ENCODE measurements around the gene CTSV. TPM values are rescaled to one million over a fixed set of nuclear protein-coding genes. Genes with fewer than 3 reads are reported as not detected.
"Not testable (repeated sequence)": the region's sequence is repeated elsewhere in the genome, so short reads cannot be mapped to it uniquely, and the experiment has no call there.

The CTSV gene
- total RNA-seq, 1 experiment from 2014 or later: 6.5 TPM

DNA sequence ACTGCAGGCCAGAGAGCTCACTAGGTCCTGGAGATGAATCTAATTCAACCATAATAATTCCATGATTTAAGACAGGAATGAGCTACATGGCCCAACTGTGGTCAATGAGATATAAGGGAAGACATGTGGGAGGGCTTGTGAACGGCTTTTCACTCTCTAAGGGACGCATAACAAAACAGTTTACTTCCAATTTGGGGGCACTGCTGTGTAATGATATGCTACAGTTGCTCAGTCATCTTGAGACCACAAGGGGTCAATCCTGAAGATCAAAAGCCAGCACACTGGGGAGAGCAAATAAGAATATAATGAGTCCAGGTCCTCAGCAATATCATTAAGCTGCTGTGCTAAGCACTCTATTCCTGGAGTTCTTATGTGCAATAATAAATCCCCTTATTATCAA, 46.6 kb downstream of the CTSV start:
- H3K4me2 ChIP-seq (ENCODE audit: low read depth, low read length, poor library complexity, severe bottlenecking); H3K36me3 ChIP-seq (ENCODE audit: insufficient read depth, low read length); H3K27ac ChIP-seq (ENCODE audit: low read length); H3K9me3 ChIP-seq (ENCODE audit: low read length); H3K9ac ChIP-seq (ENCODE audit: low read length); H4K20me1 ChIP-seq (ENCODE audit: insufficient read depth, low read depth, low read length); H3K9me2 ChIP-seq (replicated peaks; ENCODE audit: insufficient read depth, low read length); H3K4me1 ChIP-seq (ENCODE audit: low read length); DNase-seq; H3K27me3 ChIP-seq (ENCODE audit: low read length); H3K4me3 ChIP-seq (ENCODE audit: low read length); H2AFZ ChIP-seq (ENCODE audit: low read length): not testable (repeated sequence)
- peaks cover 60% of the 10 kb centered on the region for H3K79me2 ChIP-seq (ENCODE audit: low read length)

DNA sequence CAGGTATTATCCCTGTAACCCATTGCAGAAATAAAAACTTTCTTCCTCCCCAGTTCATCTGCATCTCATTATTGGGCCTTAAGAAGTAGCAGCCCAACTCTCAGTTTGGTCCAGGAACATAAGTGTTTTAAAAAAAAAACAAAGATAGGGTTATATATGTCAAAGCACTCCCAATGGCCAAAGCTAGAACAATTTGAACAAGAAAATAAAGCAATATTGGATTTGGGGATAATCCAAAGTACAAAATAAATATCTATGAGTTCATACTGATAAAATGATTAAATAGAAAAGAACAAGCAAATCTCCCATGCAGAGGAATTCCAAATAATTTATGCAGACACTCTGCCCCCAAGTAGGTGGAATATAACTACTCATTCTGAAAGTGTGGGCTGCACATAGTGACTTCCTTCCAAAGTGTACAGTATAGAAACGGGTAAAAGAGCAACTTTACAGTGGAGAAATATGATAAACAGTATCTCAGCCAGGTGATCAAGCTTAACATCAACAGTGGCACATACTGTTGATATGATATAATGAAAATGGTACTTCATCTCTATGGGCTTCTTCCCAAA, 49.1 kb downstream of the CTSV start:
- H3K9me2 ChIP-seq (replicated peaks; ENCODE audit: insufficient read depth, low read length); H3K9ac ChIP-seq (ENCODE audit: low read length); H4K20me1 ChIP-seq (ENCODE audit: insufficient read depth, low read depth, low read length); H3K4me2 ChIP-seq (ENCODE audit: low read depth, low read length, poor library complexity, severe bottlenecking); DNase-seq; H3K9me3 ChIP-seq (ENCODE audit: low read length); H3K27ac ChIP-seq (ENCODE audit: low read length); H3K27me3 ChIP-seq (ENCODE audit: low read length); H3K4me1 ChIP-seq (ENCODE audit: low read length); H2AFZ ChIP-seq (ENCODE audit: low read length); H3K36me3 ChIP-seq (ENCODE audit: insufficient read depth, low read length); H3K4me3 ChIP-seq (ENCODE audit: low read length): not testable (repeated sequence)
- peaks cover 61% of the 10 kb centered on the region for H3K79me2 ChIP-seq (ENCODE audit: low read length)

DNA sequence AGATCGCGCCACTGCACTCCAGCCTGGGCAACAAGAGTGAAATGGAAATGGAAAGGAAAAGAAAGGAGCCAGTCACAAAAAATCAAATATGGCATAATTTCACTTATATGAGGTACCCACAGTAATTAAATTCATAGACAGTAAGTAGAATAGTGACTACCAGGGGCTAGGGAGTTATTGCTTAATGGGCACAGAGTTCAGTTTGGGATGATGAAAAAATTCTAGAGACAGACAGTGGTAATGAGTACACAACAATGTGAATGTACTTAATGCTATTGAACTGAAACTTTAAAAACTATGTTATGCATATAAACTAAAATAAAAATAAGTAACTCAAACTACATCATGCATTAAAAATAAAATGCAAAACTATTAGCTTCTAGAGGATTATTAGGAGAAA, 54.1 kb downstream of the CTSV start:
- H3K9ac ChIP-seq (ENCODE audit: low read length); H3K4me1 ChIP-seq (ENCODE audit: low read length); H3K27ac ChIP-seq (ENCODE audit: low read length); H4K20me1 ChIP-seq (ENCODE audit: insufficient read depth, low read depth, low read length); H3K4me2 ChIP-seq (ENCODE audit: low read depth, low read length, poor library complexity, severe bottlenecking); H3K4me3 ChIP-seq (ENCODE audit: low read length); H3K27me3 ChIP-seq (ENCODE audit: low read length); DNase-seq; H3K36me3 ChIP-seq (ENCODE audit: insufficient read depth, low read length); H2AFZ ChIP-seq (ENCODE audit: low read length); H3K9me3 ChIP-seq (ENCODE audit: low read length); H3K9me2 ChIP-seq (replicated peaks; ENCODE audit: insufficient read depth, low read length): not testable (repeated sequence)
- peaks cover 69% of the 10 kb centered on the region for H3K79me2 ChIP-seq (ENCODE audit: low read length)

DNA sequence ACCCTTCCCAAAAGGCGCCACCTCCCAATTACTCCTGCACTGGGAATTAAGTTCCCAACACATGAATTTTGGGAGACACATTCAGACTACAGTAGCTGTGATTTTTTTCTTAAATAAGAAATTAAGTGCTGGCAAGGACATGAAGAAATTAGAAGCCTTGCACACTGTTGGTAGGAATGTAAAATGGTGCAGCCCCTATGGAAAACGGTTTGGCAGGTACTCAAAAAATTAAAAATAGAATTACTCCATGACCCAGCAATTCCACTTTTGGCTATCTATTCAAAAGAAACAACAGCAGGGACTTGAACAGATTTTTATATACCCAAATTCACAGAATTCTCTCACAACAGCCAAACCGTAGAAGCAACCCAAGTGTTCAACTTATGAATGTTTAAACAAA, 54.8 kb downstream of the CTSV start:
- not testable (repeated sequence) for H3K4me3 ChIP-seq (ENCODE audit: low read length); H3K9me2 ChIP-seq (replicated peaks; ENCODE audit: insufficient read depth, low read length); H3K9me3 ChIP-seq (ENCODE audit: low read length); H3K27ac ChIP-seq (ENCODE audit: low read length); H3K36me3 ChIP-seq (ENCODE audit: insufficient read depth, low read length); H3K4me1 ChIP-seq (ENCODE audit: low read length); H3K4me2 ChIP-seq (ENCODE audit: low read depth, low read length, poor library complexity, severe bottlenecking); H3K9ac ChIP-seq (ENCODE audit: low read length); H3K27me3 ChIP-seq (ENCODE audit: low read length); DNase-seq; H2AFZ ChIP-seq (ENCODE audit: low read length); H4K20me1 ChIP-seq (ENCODE audit: insufficient read depth, low read depth, low read length)
- H3K79me2 ChIP-seq (ENCODE audit: low read length): peaks cover 69% of the 10 kb centered on the region

DNA sequence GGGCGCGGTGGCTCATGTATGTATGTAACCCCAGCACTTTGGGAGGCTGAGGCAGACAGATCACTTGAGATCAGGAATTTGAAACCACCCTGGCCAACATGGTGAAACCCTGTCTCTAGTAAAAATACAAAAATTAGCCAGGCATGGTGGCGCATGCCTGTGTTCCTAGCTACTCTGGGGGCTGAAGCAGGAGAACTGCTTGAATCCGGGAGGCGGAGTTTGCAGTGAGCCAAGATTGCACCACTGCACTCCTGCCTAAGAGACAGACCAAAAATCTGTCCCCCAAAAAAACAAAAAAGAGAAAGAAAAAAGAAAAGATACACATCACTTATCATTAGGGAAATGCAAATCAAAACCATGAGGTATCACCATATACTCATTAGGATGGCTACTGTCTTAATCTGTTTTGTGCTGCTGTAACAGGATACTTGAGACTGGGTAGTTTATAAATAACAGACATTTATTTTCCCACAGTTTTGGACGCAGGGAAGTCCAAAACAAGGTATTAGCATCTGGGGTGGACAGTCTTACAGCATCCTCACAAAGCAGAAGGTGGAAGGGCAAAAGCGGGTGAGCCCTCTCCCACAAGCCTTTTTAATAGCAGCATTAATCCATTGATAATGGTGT, 55.3 kb downstream of the CTSV start:
- not testable (repeated sequence) for DNase-seq; H2AFZ ChIP-seq (ENCODE audit: low read length); H3K4me1 ChIP-seq (ENCODE audit: low read length); H3K27me3 ChIP-seq (ENCODE audit: low read length); H3K9me2 ChIP-seq (replicated peaks; ENCODE audit: insufficient read depth, low read length); H3K9me3 ChIP-seq (ENCODE audit: low read length); H4K20me1 ChIP-seq (ENCODE audit: insufficient read depth, low read depth, low read length); H3K4me3 ChIP-seq (ENCODE audit: low read length); H3K27ac ChIP-seq (ENCODE audit: low read length); H3K4me2 ChIP-seq (ENCODE audit: low read depth, low read length, poor library complexity, severe bottlenecking); H3K9ac ChIP-seq (ENCODE audit: low read length); H3K36me3 ChIP-seq (ENCODE audit: insufficient read depth, low read length)
- H3K79me2 ChIP-seq (ENCODE audit: low read length): peaks cover 71% of the 10 kb centered on the region

Other genes starting within 250 kb of the CTSV start
- gene ZNF782, start 184.6 kb downstream of the CTSV start, total RNA-seq (2014; rRNA removed; shearing (Covaris generic); ENCODE audit: low replicate concordance): 8.9 and 11.0 TPM in 2 replicates
- not detected in 2 replicates for gene NUTM2G, start 110.3 kb downstream of the CTSV start, total RNA-seq (2014; rRNA removed; shearing (Covaris generic); ENCODE audit: low replicate concordance)

All from Karpas-422 (cell line).